ENCODE measurements around the gene RNPEP. TPM values are rescaled to one million over a fixed set of nuclear protein-coding genes. Genes with fewer than 3 reads are reported as not detected.
"Not testable (repeated sequence)": the region's sequence is repeated elsewhere in the genome, so short reads cannot be mapped to it uniquely, and the experiment has no call there.

The RNPEP gene
- total and polyA plus RNA-seq, 4 donors = 40.7 to 74.9 (median 47.5) TPM

DNA sequence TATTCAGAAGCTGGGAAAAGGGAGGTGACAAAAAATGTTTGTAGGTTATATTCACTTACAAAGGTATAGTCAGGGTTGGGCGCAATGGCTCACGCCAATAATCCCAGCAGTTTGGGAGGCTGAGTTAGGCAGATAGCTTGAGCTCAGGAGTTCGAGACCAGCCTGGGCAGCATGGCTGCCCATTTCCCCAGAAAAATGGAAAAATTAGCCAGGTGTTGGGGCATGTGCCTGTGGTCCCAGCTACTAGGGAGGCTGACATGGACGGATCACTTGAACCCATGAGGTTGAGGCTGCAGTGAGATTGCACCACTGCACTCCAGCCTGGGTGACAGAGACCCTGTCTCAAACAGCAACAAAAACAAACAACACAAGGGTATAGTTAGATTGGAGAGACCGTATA, 24.1 kb upstream of the RNPEP start:
- ATAC-seq (ENCODE audit: insufficient read depth, low FRiP score) (no peak), DNase-seq (no peak)
- TF ChIP-seq, protein P1, sequence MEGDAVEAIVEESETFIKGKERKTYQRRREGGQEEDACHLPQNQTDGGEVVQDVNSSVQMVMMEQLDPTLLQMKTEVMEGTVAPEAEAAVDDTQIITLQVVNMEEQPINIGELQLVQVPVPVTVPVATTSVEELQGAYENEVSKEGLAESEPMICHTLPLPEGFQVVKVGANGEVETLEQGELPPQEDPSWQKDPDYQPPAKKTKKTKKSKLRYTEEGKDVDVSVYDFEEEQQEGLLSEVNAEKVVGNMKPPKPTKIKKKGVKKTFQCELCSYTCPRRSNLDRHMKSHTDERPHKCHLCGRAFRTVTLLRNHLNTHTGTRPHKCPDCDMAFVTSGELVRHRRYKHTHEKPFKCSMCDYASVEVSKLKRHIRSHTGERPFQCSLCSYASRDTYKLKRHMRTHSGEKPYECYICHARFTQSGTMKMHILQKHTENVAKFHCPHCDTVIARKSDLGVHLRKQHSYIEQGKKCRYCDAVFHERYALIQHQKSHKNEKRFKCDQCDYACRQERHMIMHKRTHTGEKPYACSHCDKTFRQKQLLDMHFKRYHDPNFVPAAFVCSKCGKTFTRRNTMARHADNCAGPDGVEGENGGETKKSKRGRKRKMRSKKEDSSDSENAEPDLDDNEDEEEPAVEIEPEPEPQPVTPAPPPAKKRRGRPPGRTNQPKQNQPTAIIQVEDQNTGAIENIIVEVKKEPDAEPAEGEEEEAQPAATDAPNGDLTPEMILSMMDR (IDR thresholded peaks at IDR 0.05; ENCODE audit: control extremely low read depth, extremely low read depth) = no peak
- H3K4me1 ChIP-seq (ENCODE audit: control insufficient read depth in 5 of 5, insufficient read depth in 5 of 5, low read length in 5 of 5) = peaks cover 0 to 6% (median 0%) of the 10 kb centered on the region in 5 donors
- H3K27me3 ChIP-seq (ENCODE audit: control insufficient read depth in 3 of 3, insufficient read depth in 3 of 3, low read length in 2 of 3) = no peaks in the 10 kb centered on the region
- WGBS, 2 donors = 81 to 96% methylated on average over 5 of the region's 5 CpGs
- H3K4me3 ChIP-seq = no peak overlapping the region
- peaks cover 15 to 26% (median 19%) of the 10 kb centered on the region in 4 donors for H3K36me3 ChIP-seq (ENCODE audit: control insufficient read depth in 4 of 4, insufficient read depth in 4 of 4, low read length in 4 of 4)
- no peak overlapping the region for H3K9ac ChIP-seq (ENCODE audit: insufficient read depth in 1 of 2, low read length in 2 of 2)
- H3K9me3 ChIP-seq (ENCODE audit: control insufficient read depth in 4 of 4, insufficient read depth in 3 of 4, low read length in 3 of 4) = no peaks in the 10 kb centered on the region
- no peak overlapping the region for H3K27ac ChIP-seq (ENCODE audit: low read depth in 1 of 2, low read length in 1 of 2)

DNA sequence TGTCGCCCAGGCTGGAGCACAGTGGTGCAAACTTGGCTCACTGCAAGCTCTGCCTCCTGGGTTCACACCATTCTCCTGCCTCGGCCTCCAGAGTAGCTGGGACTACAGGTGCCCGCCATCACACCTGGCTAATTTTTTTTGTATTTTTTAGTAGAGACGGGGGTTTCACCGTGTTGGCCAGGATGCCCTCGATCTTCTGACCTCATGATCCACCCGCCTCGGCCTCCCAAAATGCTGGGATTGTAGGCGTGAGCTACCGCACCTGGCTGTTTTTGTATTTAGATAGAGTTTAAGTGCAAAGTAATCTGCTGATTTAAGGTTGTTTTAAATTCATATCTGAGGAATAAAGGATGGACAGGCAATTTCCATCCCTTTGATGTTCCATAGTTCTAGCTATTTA, 20.1 kb upstream of the RNPEP start:
- H3K4me1 ChIP-seq (ENCODE audit: control insufficient read depth in 5 of 5, insufficient read depth in 5 of 5, low read length in 5 of 5); H3K9ac ChIP-seq (ENCODE audit: insufficient read depth in 1 of 2, low read length in 2 of 2); H3K27me3 ChIP-seq (ENCODE audit: control insufficient read depth in 3 of 3, insufficient read depth in 3 of 3, low read length in 2 of 3); H3K4me3 ChIP-seq; H3K27ac ChIP-seq (ENCODE audit: low read depth in 1 of 2, low read length in 1 of 2); ATAC-seq (ENCODE audit: insufficient read depth, low FRiP score); DNase-seq; H3K9me3 ChIP-seq (ENCODE audit: control insufficient read depth in 4 of 4, insufficient read depth in 3 of 4, low read length in 3 of 4): not testable (repeated sequence)
- WGBS, 2 donors = 94 to 96% methylated on average over 10 of the region's 10 CpGs
- H3K36me3 ChIP-seq (ENCODE audit: control insufficient read depth in 4 of 4, insufficient read depth in 4 of 4, low read length in 4 of 4) = peaks cover 17 to 47% (median 38%) of the 10 kb centered on the region in 4 donors

DNA sequence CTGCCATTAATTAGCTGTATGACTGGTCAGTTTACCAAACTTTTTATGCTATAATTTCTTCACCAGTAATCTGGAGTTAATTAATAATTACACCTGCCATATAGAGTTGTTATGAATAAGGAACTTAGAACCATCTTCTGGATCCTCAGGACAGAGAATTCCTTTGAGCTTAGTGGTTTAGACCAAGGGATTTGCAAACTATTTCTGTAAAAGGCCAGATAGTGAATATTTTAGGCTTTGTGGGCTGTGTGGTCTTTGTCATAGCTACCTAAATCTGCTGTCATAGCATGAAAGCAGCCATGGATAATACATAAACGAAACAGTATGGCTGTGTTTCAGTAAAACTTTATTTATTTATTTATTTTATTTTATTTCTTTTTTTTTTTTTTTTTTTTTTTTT, 18.2 kb upstream of the RNPEP start:
- Histone ChIP-seq H3K27me3 (ENCODE audit: control insufficient read depth in 3 of 3, insufficient read depth in 3 of 3, low read length in 2 of 3) (no peaks in the 10 kb centered on the region), H3K4me1 (ENCODE audit: control insufficient read depth in 5 of 5, insufficient read depth in 5 of 5, low read length in 5 of 5) (no peaks in the 10 kb centered on the region), H3K4me3 (no peak overlapping the region), H3K36me3 (ENCODE audit: control insufficient read depth in 4 of 4, insufficient read depth in 4 of 4, low read length in 4 of 4) (peaks cover 10 to 48% (median 35%) of the 10 kb centered on the region in 4 donors), H3K9ac (ENCODE audit: insufficient read depth in 1 of 2, low read length in 2 of 2) (no peak overlapping the region), H3K9me3 (ENCODE audit: control insufficient read depth in 4 of 4, insufficient read depth in 3 of 4, low read length in 3 of 4) (no peaks in the 10 kb centered on the region), H3K27ac (ENCODE audit: low read depth in 1 of 2, low read length in 1 of 2) (no peak overlapping the region)
- TF ChIP-seq, protein P1 (IDR thresholded peaks at IDR 0.05; ENCODE audit: control extremely low read depth, extremely low read depth) = no peak
- DNase-seq = no peak
- no peak for ATAC-seq (ENCODE audit: insufficient read depth, low FRiP score)
- 93 to 100% methylated on average over 1 of the region's 1 CpG for WGBS, 2 donors

DNA sequence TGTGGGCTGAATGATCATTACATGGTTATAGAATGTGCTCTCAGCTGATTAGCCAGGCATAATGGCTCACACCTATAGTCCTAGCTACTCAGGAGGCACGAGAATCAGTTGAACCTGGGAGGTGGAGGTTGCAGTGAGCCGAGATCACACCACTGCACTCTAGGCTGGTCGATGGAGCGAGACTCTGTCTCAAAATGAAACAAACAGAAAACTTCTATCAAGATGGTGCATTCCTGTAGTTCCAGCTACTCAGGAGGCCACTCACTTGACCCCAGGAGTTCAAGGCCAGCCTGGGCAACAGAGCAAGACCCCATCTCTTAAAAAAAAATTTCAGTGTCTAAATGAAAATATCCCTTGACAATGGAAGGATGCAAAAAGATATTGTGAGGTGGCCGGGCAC, 16.3 kb upstream of the RNPEP start:
- no peaks in the 10 kb centered on the region for H3K27me3 ChIP-seq (ENCODE audit: control insufficient read depth in 3 of 3, insufficient read depth in 3 of 3, low read length in 2 of 3)
- H3K36me3 ChIP-seq (ENCODE audit: control insufficient read depth in 4 of 4, insufficient read depth in 4 of 4, low read length in 4 of 4) = peaks cover 17 to 54% (median 41%) of the 10 kb centered on the region in 4 donors
- no peak for ATAC-seq (ENCODE audit: insufficient read depth, low FRiP score)
- H3K4me1 ChIP-seq (ENCODE audit: control insufficient read depth in 5 of 5, insufficient read depth in 5 of 5, low read length in 5 of 5) = no peaks in the 10 kb centered on the region
- TF ChIP-seq, protein P1 (IDR thresholded peaks at IDR 0.05; ENCODE audit: control extremely low read depth, extremely low read depth) = no peak
- WGBS, 2 donors = 97% methylated on average over 5 of the region's 5 CpGs
- H3K9ac ChIP-seq (ENCODE audit: insufficient read depth in 1 of 2, low read length in 2 of 2) = no peak overlapping the region
- H3K4me3 ChIP-seq = no peak overlapping the region
- no peaks in the 10 kb centered on the region for H3K9me3 ChIP-seq (ENCODE audit: control insufficient read depth in 4 of 4, insufficient read depth in 3 of 4, low read length in 3 of 4)
- no peak overlapping the region for H3K27ac ChIP-seq (ENCODE audit: low read depth in 1 of 2, low read length in 1 of 2)
- no peak for DNase-seq
